Measurements from ENCODE around the gene ATP10A. TPM values are rescaled to one million over a fixed set of nuclear protein-coding genes. Genes with fewer than 3 reads are reported as not detected.
"Not testable (repeated sequence)": the region's sequence is repeated elsewhere in the genome, so short reads cannot be mapped to it uniquely, and the experiment has no call there.

The ATP10A gene
- total RNA-seq, 1 donor from 2014 or later: not detected

DNA sequence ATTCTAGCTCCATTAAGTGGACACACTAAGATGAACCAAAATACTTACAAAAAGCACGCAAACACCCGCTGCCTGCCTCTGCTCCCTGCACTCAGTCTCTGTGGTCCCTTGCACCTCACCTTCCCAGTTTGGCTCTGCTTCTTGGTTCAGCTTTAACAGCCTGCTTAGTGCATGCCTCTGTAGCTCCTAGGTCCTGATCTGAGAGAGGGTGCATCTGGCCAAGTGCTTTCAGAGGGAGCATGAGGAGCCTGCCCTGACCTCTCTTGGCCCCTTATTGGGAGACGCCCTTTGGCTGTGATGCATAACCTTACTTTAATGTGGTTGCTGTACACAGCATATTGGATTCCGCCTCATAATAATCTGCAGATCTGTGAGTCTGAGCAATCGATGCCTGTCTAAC lies 21.2 kb upstream of the ATP10A start:
- no peak for DNase-seq (ENCODE audit: low read depth in 2 of 2)

DNA sequence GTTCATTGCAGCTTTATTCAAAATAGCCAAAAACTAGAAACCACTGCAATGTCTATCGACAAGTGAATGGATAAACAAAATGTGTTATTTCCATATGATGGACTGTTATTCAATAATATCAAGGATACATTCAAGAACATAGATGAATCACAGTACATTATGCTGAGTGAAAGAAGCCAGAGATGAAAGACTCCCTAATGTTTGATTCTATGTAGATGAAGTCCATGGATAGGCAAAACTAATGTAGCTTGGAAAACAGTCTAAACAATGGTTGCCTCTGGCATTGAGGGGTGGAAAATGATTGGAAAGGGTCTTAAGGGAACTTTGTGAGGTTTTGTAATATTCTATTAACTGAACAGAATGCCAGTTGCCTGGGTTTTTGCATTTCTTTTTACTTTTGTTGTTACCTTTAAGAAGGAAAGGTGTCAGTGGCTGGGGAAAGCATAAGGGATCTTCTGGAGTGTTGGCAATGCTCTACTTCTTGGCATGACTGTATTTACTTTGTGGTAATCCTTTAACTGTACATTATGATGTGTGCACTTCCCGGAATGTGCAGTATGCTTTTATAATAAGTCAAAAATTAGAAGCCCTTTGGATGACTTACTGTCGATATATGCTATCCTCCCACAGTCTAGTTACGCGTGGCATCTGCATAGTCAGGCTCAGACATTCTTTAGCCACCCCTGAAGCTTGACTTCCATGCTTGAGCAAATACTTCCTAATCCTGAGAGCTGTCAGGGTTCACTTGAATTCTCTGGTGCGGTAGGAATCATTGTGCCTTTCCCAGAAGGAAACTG lies 20.5 kb upstream of the ATP10A start:
- DNase-seq (ENCODE audit: low read depth in 2 of 2): no peak

DNA sequence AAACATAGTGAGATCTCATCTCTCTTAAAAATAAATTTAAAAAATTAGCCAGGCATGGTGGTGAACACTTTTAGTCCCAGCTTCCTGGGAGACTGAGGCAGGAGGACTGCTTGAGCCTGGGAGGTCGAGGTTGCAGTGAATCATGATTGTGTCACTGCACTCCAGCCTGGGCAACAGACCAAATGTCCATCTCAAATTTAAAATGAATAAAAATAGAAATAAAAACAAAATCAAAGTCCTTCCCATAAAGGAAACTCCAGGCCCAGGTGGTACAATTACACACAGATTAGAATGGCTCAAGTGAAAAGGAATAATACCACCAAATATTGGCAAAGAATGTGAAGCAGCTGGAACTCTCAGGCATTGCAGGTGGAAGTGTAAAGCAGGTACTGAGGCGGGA lies 19.3 kb upstream of the ATP10A start:
- no peak for DNase-seq (ENCODE audit: low read depth in 2 of 2)

DNA sequence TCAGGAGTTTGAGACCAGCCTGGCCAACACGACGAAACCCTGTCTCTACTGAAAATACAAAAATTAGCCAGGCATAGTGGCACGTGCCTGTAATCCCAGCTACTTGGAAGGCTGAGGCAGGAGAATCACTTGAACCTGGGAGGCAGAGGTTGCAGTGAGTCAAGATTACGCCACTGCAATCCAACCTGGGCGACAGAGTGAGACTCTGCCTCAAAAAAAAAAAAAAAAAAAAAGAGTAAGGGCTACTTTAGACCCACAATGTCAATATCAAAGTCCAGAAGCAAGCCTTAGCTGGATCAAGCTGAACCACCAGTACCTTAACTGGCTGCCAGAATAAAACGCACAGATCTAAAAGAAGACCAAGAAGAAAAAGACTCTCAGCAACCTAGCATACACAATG lies 17.8 kb upstream of the ATP10A start:
- not testable (repeated sequence) for DNase-seq (ENCODE audit: low read depth in 2 of 2)

DNA sequence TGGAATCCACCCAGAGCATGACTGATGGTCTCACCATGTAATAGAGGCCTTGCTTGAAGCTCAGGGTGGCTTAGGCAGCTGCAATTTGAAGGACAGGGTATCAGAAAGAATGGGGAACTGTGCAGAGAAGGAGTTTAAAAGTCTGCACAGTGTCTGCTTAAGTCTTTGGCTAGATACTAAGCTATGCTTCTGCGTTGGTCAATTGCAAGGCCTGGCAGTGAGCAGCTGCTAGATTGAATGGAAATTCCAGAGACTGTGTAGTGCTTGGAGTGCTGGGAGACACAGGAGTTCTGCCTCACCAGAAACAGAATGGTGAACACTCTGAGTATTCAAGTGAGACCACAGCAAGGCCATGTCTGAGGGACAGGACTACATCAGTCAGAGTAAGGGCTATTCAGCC lies 17.3 kb upstream of the ATP10A start:
- no peak for DNase-seq (ENCODE audit: low read depth in 2 of 2)

DNA sequence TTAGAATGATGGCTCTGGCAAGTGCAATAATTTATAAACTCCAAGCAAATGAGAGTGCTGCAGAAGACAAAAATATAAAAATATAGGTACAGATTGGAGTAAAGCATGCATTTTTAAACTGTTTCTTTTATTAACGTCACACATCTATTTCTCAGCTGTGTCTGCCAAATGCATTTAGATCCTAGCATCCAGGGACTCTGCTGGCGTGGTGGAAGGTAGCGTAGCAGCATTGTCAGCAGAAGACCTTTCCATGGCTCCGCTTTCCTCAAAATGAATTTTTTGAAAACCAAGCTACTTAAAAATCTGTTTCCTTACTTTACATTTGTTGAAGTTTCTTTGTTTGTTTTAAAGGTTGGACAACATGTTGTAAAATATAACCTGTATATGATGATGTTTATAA lies 16.3 kb upstream of the ATP10A start:
- no peak for DNase-seq (ENCODE audit: low read depth in 2 of 2)

DNA sequence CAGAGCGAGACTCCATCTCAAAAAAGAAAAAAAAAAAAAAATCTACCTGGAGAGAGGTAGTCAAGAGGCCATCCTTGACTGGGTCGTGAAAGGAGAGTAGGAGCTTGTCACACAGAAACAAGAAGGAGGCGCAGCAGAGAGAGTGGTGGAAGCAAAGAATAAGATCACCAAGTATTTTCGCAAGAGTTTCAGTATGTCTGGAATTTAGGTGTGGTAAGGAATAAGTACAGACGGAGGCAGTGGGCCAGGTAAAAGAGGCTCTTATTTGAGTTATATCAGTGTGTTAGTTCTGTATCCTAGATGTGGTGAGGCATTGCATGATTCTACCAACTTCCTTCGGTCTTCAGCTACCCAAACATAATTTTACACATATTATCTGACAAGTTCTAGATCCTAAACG lies 14.6 kb upstream of the ATP10A start:
- DNase-seq (ENCODE audit: low read depth in 2 of 2): no peak

DNA sequence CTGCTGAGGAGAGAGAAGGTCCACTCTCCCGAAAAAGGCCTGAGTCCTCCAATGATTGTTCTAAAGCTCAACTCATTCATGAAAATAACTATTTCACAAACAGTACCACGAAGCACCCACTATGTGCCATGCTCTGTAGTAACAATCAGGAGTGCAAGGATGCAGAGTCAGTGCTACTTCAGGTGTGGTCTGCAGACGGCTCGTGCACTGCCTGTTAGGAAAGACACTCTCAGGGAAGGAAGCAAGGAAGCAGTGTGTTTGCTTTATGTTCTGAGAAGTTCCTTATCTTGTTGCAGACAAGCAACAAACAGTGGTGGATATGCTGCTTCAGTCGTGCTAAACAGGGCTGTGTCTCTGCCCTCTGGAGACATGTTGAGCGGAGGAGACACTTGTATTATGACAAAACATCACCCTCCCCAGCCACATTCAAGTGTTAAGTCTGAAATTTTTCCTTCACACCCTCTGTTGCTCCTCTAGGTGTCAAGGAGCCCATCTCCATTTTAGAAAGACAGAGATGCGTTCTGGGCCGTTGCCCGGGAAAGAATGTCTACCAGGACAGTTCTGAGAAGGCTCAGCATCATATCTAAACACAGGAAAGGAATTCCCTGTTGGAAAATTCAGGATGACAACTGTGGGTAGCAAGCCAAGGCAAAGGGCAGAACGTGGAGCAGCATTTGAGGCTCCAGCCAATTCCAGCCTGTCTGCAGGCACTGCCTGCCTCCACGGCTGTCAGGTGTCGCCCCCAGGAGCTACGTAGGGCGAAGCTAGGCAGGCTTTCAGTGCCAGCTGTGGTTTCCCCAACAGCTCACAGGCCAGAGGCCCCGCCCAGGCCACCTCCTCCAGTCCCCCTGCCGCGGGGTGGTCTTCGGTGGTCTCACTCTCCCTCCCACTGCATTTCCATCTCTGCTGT lies 13.4 kb upstream of the ATP10A start:
- no peak for DNase-seq (ENCODE audit: low read depth in 2 of 2)

DNA sequence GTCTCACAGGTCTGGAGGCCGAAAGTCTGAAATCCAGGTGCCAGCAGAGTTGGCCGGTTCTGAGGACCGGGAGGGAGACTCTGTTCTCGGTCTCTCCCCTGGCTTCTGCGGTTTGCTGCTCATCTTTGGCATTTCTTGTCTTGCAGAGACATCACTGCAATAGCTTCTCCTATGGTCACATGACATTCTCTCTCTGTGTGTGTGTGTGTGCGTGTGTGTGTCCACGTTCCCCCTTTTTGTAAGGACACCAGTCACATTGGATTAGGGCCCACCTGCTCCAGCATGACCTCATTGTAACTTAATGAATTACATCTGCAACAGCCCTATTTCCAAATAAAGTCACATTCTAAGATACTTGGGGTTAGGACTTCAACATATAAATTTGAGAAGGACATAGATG lies 12.4 kb upstream of the ATP10A start:
- no peak for DNase-seq (ENCODE audit: low read depth in 2 of 2)

DNA sequence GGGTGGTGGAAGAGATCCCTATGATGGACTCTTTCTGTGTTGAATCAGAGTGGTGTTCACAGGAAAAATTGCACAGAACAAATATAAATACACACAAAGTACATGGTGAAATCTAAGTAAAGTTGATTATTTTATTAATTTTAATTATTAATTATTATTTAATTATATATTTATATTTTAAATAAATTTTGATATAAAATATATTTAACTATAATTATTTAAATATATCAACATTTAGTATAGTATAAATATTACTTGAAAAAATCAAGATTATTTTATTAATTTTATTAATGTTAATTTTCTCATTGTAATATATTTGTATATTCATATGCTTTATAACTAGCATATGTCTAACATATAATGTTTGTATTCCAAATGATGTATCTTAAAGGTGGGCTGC lies 11.3 kb upstream of the ATP10A start:
- no peak for DNase-seq (ENCODE audit: low read depth in 2 of 2)

DNA sequence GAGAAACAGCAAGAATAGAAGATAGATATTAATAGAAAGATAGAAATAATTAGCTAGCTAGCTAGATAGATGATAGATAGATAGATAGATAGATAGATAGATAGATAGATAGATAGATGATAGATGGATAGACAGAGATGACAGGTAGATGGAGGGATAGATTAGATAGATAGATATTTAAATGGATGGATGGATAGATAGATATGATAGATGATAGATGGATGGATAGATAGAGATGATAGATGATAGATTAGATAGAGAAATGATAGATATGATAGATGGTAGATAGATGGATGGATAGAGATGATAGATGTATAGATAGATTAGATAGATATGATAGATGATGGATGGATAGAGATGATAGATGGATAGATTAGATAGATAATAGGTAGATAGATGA lies 8.3 kb upstream of the ATP10A start:
- DNase-seq (ENCODE audit: low read depth in 2 of 2): no peak

DNA sequence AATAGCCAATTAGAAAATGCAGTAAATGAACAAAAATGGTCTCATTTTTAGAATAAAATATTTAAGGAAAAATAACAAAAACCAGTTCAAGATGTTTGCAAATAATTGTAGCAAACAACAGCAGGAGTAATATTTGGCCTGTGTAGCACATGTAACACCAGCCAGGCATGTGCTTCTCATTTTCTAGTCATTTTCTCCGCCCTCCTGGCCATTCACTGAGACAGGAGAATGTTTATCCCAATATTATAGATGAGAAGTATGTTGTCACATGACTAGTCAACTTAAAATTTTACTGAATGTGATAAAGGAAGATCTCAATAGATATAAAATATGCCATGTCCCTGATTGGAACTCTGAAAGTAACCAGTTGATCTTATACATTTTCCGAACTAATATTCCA lies 7.8 kb upstream of the ATP10A start:
- DNase-seq (ENCODE audit: low read depth in 2 of 2): no peak

DNA sequence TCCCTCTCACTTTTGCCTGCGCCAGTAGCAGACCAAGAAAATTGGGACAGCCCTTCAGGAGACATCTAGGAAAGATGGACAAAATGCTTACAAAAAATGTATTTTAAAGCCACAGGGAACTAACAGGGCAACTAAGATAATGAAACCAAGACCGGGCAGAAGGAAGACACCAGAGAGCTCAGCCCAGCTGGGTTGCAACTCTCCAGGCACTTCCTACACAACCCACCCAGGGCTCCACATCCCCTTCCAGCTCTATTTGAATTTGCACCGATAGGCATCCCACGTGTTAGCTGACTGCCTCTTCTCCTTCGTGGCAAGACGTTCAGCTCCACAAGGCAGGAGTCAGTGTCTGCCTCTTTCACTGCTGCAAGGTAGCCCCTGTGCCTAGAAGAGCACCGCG lies 6.6 kb upstream of the ATP10A start:
- no peak for DNase-seq (ENCODE audit: low read depth in 2 of 2)

DNA sequence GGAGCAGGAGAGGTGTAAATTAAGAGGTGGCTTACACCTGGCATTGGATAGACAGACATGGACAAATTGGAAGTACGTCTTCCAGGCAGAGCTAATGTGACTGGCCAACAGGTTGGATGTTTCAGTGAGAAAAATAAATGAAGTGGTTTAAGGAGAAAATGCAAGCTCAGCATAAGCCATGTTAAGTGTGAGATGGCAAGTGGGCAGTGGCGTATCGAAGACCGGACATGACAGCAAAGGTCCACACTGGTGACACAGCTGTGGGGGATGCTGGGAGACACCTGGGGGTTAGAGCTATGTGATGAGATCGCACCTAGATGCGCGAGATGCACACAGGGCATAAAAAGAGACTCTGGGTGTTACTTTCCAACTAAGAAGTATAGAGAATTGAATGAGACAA lies 3.7 kb upstream of the ATP10A start:
- DNase-seq (ENCODE audit: low read depth in 2 of 2): no peak

DNA sequence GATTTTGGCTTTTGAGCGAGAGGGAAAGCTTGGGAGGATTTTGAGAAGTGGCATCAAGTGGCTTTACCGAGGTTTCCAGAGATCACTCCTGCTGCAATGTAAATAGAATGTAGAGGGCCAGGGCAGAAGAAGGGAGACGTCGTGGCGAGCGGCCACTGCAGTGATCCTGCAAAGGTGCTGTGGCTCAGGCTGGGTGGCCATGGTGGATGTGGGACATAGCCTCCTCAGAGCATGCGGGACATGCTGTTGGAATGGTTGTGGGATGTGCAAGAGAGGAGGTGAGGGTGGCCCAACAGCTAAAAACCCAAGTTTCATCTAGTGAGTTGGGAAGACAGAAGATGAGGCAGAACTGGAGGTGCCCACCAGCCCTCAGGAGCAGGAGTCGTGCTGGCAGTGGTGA lies 3.1 kb upstream of the ATP10A start:
- no peak for DNase-seq (ENCODE audit: low read depth in 2 of 2)

DNA sequence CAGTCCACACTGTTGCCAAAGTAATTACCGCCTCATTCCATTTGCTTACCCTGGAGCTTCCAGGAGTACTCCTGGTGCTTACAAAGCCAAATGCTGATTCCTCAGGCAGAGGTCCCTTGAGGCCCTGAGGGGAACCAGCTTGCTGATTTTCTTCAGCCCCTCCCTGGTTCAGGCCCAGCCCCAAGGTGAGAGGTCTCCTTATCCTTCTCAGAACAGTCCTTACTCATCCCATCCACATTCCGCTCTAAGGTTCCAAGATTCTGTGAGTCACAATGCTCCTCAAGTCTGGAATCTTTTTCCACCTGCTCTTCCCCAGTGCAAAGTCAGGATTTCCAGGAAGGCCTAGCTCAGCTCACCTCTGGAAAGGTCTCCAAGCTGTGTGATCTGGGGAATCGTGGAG lies 1.8 kb upstream of the ATP10A start:
- no peak for DNase-seq (ENCODE audit: low read depth in 2 of 2)

DNA sequence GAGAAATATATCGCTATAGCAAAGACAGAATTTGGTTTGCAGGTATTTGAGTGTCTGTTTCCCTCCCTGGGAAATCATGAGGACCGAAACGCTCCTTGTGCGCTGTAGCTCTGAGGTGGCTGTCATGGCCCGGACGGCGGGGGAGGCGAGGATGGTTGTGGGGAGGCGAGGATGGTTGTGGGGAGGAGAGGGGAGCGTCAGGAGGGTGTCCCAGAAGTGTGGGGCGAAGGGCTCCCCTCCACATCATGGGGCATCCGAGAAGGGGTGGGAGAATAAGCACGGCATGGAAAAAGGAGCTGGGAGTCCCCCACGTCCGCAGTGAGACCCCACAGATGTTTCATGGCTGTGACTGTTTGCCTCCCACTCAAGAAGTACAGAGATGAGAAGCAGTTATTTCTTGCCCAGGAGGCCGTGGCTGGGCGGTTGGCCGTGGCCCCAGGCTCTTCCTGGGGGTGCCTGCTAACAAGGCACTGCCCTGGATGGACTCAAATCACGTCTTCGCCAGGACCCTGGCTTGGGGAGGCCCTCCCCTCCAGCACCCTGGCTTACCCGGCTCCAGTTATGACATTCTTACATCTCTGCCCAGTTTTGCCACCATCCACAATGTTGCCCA lies 947 bp upstream of the ATP10A start:
- no peak for DNase-seq (ENCODE audit: low read depth in 2 of 2)

DNA sequence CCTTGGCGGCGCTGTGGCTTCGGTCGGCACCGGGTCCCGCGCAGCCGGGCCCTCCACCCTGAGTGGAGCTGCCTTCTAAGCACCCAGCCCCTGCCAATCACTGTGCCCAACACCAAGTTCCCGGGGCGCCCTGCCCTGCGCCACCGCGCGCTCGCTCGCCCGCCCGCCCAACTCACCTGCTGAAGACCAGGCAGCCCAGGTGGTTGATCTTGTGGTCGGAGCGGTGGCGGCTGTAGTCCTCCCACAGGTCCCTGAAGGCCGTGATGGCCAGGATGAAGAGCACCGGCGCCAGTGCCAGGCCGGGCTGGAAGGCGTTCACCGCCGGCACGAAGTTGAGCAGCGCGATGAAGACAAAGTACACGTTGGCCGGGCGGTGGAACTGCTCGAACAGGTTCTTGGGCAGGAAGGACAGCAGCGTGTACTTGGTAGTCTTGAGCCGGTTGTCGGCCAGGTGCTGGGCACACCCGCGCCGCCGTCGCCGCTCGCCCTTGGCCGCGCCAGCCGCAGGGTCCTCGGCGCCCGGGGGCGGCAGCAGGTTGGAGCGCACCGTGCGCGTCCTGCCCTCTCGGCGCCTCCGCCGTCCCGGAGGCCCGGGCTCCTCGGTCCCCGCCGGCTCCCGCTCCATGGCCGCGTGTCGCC lies 536 bp downstream of the ATP10A start:
- DNase-seq (ENCODE audit: low read depth in 2 of 2): no peak

DNA sequence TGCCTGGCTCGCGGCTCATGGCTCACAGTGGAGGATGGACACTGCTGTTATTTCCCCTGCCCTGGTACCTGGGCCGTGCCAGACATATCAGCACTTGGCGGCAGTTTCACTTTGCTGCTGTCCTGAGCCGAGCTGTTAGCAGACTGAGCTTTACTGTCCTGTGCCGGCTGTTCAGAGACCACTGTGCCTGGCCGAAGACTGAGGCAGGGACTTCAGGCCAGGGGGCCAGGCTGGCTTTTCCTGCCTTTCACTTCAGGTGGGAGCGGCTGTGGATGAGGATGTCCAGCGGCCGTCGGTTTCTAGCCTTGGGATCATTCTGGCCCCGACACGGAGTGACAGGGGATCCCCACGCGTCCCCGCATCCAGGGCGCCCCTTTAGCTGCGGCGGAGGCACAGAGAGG lies 1.1 kb downstream of the ATP10A start:
- no peak for DNase-seq (ENCODE audit: low read depth in 2 of 2)

DNA sequence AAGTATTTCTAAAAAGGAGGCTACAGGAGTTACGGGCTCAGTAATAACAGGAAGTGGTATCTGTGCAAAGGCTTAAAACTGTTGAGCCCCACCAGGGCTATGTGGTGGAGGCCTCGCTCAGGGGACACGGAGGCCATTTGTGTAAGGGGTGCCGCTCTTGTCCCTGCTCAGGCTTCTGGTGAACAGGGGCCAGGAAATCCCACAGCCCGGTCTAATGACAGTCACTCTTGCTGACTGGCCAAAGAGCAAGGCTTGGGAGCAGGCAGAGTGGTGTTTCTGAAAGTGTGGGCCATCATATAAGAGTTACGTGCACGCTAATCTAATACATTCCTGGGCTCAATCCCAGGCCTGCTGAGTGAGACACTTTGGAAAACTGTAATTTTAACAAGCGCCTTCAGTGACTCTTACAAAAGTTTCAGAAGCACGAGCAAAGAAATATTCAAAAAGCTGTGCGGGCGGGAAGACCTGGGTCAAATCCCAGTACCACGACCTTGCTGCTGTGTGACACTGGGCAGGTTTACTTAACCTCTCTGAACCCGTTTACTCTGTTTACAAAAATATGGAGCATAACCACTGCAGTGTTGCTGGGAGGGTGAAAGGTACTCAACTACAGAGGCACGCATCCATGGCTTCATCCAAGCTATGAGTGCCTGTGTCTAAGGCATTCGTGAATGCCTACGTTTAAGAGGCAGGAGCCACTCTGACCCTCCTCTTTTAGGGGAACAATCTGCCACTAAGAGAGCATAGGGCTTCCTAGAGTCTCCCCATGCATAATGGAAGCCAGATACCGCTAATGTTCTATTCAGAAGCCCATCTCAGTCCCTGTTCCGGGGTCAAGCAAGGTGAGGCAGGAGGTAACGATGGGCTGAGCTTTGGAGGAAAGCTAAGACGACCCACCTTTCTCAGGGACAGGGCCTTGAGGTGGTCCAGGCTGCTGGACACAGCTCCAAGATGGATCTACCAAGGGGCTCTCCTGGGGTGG lies 2.0 kb downstream of the ATP10A start:
- DNase-seq (ENCODE audit: low read depth in 2 of 2): no peak
